ENCODE data around the gene BTG1. TPM values are rescaled to one million over a fixed set of nuclear protein-coding genes. Genes with fewer than 3 reads are reported as not detected.
A peak's percentile ranks its signal among the peaks of the same experiment; 100 is the strongest.

The BTG1 gene
- total RNA-seq, 4 donors from 2014 or later, result 28.3 to 111 (median 78.1) TPM

GRCh38 chr12:92133795-92134637 is 11.6 kb downstream of the BTG1 start:
- WGBS, 2 donors (ENCODE audit: low coverage in 1 of 2), result 48 to 61% methylated on average over 2 to 3 of the region's 3 CpGs
- no peaks in the 10 kb centered on the region for H3K9me3 ChIP-seq
- H3K36me3 ChIP-seq, result no peaks in the 10 kb centered on the region
- H3K4me1 ChIP-seq, result peaks cover 36 to 75% (median 56%) of the 10 kb centered on the region in 4 donors
- no peaks in the 10 kb centered on the region for H3K27me3 ChIP-seq
- peak overlapping the region in 1 of 4 donors; percentile 4 for H3K4me3 ChIP-seq
- TF ChIP-seq EP300 (IDR thresholded peaks at IDR 0.05; ENCODE audit: low read depth) (no peak), POLR2AphosphoS5 (IDR thresholded peaks at IDR 0.05) (peak in 2 of 3 donors; percentile 3 to 18)
- H3K27ac ChIP-seq, result peak overlapping the region; percentile 22 to 50 (median 30)
- in situ Hi-C loops (cut with MboI; ENCODE audit: low pct_ligation_motif_present in 1 of 4, low pct_unique_long_range_greater_than_20kb in 1 of 4, low sequenced_read_pairs in 3 of 4), result loop anchor here (10.0 to 25.0 kb wide), 4 partner anchors 319 to 747 kb away; no protein-coding TSS in a partner anchor
- intact Hi-C loops (cut with DNase I; ENCODE audit: low total_unique reads), result no loop called here
- DNase-seq, result no peak

- Histone ChIP-seq H3K4me3 (no peak overlapping the region), H3K9me3 (no peaks in the 10 kb centered on the region), H3K27me3 (no peaks in the 10 kb centered on the region), H3K27ac (peak overlapping the region in 3 of 4 donors; percentile 24 to 50 (median 36)), H3K4me1 (peaks cover 36 to 66% (median 48%) of the 10 kb centered on the region in 4 donors), H3K36me3 (no peaks in the 10 kb centered on the region)
- intact Hi-C loops (cut with DNase I; ENCODE audit: low total_unique reads) (no loop called here), in situ Hi-C loops (cut with MboI; ENCODE audit: low pct_ligation_motif_present in 1 of 4, low pct_unique_long_range_greater_than_20kb in 1 of 4, low sequenced_read_pairs in 3 of 4) (loop anchor here (10.0 to 25.0 kb wide), 4 partner anchors 318 to 746 kb away; no protein-coding TSS in a partner anchor)
- TF ChIP-seq EP300 (IDR thresholded peaks at IDR 0.05; ENCODE audit: low read depth), result no peak
- no peak for TF ChIP-seq CTCF (IDR thresholded peaks at IDR 0.05)
- no peak for TF ChIP-seq POLR2AphosphoS5 (IDR thresholded peaks at IDR 0.05)
- TF ChIP-seq POLR2A (IDR thresholded peaks at IDR 0.05), result no peak
- 0% methylated on average over 1 of the region's 1 CpG; no CpG with 5 or more reads in 1 of the 2 donors for WGBS, 2 donors (ENCODE audit: low coverage in 1 of 2)
- DNase-seq, result no peak
Measured at GRCh38 chr12:92133171-92133570, 12.5 kb downstream of the BTG1 start.

- WGBS, 2 donors (ENCODE audit: low coverage in 1 of 2), result 82 to 87% methylated on average over 1 of the region's 1 CpG
- no peak for DNase-seq
- peaks cover 34 to 58% (median 40%) of the 10 kb centered on the region in 4 donors for H3K4me1 ChIP-seq
- TF ChIP-seq EP300 (IDR thresholded peaks at IDR 0.05; ENCODE audit: low read depth) (no peak), CTCF (IDR thresholded peaks at IDR 0.05) (no peak), POLR2AphosphoS5 (IDR thresholded peaks at IDR 0.05) (no peak), POLR2A (IDR thresholded peaks at IDR 0.05) (no peak)
- H3K27ac ChIP-seq, result no peak overlapping the region
- no peaks in the 10 kb centered on the region for H3K27me3 ChIP-seq
- intact Hi-C loops (cut with DNase I; ENCODE audit: low total_unique reads), result no loop called here
- H3K36me3 ChIP-seq, result no peaks in the 10 kb centered on the region
- in situ Hi-C loops (cut with MboI; ENCODE audit: low pct_ligation_motif_present in 1 of 4, low pct_unique_long_range_greater_than_20kb in 1 of 4, low sequenced_read_pairs in 3 of 4), result loop anchor here (10.0 to 25.0 kb wide), 4 partner anchors 317 to 745 kb away; no protein-coding TSS in a partner anchor
- no peak overlapping the region for H3K4me3 ChIP-seq
- no peaks in the 10 kb centered on the region for H3K9me3 ChIP-seq
Measured at GRCh38 chr12:92132288-92132687, 13.4 kb downstream of the BTG1 start.

GRCh38 chr12:92130999-92131398 is 14.6 kb downstream of the BTG1 start:
- Histone ChIP-seq H3K27ac (no peak overlapping the region), H3K9me3 (no peaks in the 10 kb centered on the region), H3K4me1 (peaks cover 21 to 45% (median 31%) of the 10 kb centered on the region in 4 donors), H3K27me3 (no peaks in the 10 kb centered on the region), H3K36me3 (no peaks in the 10 kb centered on the region), H3K4me3 (no peak overlapping the region)
- TF ChIP-seq POLR2A (IDR thresholded peaks at IDR 0.05), result no peak
- intact Hi-C loops (cut with DNase I; ENCODE audit: low total_unique reads) (no loop called here), in situ Hi-C loops (cut with MboI; ENCODE audit: low pct_ligation_motif_present in 1 of 4, low pct_unique_long_range_greater_than_20kb in 1 of 4, low sequenced_read_pairs in 3 of 4) (loop anchor here (10.0 to 25.0 kb wide), 4 partner anchors 316 to 744 kb away; no protein-coding TSS in a partner anchor)
- 63 to 73% methylated on average over 4 of the region's 4 CpGs for WGBS, 2 donors (ENCODE audit: low coverage in 1 of 2)
- no peak for DNase-seq

GRCh38 chr12:92129609-92130008 is 16.0 kb downstream of the BTG1 start:
- Histone ChIP-seq H3K4me1 (peaks cover 14 to 35% (median 22%) of the 10 kb centered on the region in 4 donors), H3K36me3 (no peaks in the 10 kb centered on the region), H3K9me3 (no peaks in the 10 kb centered on the region), H3K27ac (no peak overlapping the region), H3K4me3 (no peak overlapping the region), H3K27me3 (no peaks in the 10 kb centered on the region)
- intact Hi-C loops (cut with DNase I; ENCODE audit: low total_unique reads) (loop anchor here (5.0 kb wide), 1 partner anchor 1523 kb away; no protein-coding TSS in a partner anchor), in situ Hi-C loops (cut with MboI; ENCODE audit: low pct_ligation_motif_present in 1 of 4, low pct_unique_long_range_greater_than_20kb in 1 of 4, low sequenced_read_pairs in 3 of 4) (loop anchor here (10.0 to 25.0 kb wide), 4 partner anchors 315 to 742 kb away; no protein-coding TSS in a partner anchor)
- DNase-seq, result no peak
- 98 to 100% methylated on average over 2 of the region's 2 CpGs for WGBS, 2 donors (ENCODE audit: low coverage in 1 of 2)
- TF ChIP-seq EP300 (IDR thresholded peaks at IDR 0.05; ENCODE audit: low read depth), result no peak
- no peak for TF ChIP-seq CTCF (IDR thresholded peaks at IDR 0.05)
- TF ChIP-seq POLR2AphosphoS5 (IDR thresholded peaks at IDR 0.05), result no peak
- TF ChIP-seq POLR2A (IDR thresholded peaks at IDR 0.05), result no peak

All from transverse colon (tissue), 4 donors.